K562 (cell line): ENCODE data around the gene VPS35L. TPM values are rescaled to one million over a fixed set of nuclear protein-coding genes. Genes with fewer than 3 reads are reported as not detected.

Source experiments
- BCL6 ChIP-seq: fragments of 250-450 bp; sonication (Bioruptor Pico); IDR thresholded peaks from 2 replicates; pipeline ENCODE4 v1.4.0; 2020
- BMI1 ChIP-seq: fragments of 150-350 bp; IDR thresholded peaks from 2 replicates; pipeline ENCODE4 v1.6.1; 2014; ENCODE audit warnings: low read length
- CHD1 ChIP-seq: fragments of 200-600 bp; sonication (generic); IDR thresholded peaks from one replicate; pipeline ENCODE4 v1.6.1; 2012; ENCODE audit warnings: mild to moderate bottlenecking, moderate library complexity, low read length, inconsistent platforms
- MGA ChIP-seq: fragments of 450-650 bp; IDR thresholded peaks from 2 replicates; pipeline ENCODE4 v1.6.1; 2016; ENCODE audit warnings: mild to moderate bottlenecking, moderate library complexity
- MYC ChIP-seq, 2 experiments: fragments of 250-450 bp in 1 of 2; sonication (Bioruptor Pico) in 1 of 2; IDR thresholded peaks; 2 replicates each; pipeline versions ENCODE4 v1.5.1 to v1.6.1; 2012 to 2021; ENCODE audit warnings: low read depth in 2 of 2, borderline replicate concordance in 1 of 2, improper control_type of control experiment in 1 of 2, low read length in 1 of 2, mild to moderate bottlenecking in 1 of 2, moderate library complexity in 1 of 2
- NFATC3 ChIP-seq: fragments of 450-650 bp; IDR thresholded peaks from 2 replicates; pipeline ENCODE4 v1.6.1; 2017; ENCODE audit warnings: mild to moderate bottlenecking
- NR2C2 ChIP-seq, 2 experiments: fragments of 200-800 bp in 1 of 2; sonication (Bioruptor generic) in 1 of 2; sonication (generic) in 1 of 2; formaldehyde crosslinking in 1 of 2; IDR thresholded peaks; 2 replicates each; pipeline versions ENCODE4 v1.6.1 to v1.8.0; 2016 to 2022; ENCODE audit warnings: mild to moderate bottlenecking in 1 of 2, missing compliant biosample characterization in 1 of 2, missing genetic modification characterization in 1 of 2, missing genetic modification reagents in 1 of 2
- SIN3A ChIP-seq, 2 experiments: fragments of 150-350 bp in 1 of 2; IDR thresholded peaks; 2 replicates each; pipeline ENCODE4 v1.6.1; 2011 to 2016; ENCODE audit warnings: borderline replicate concordance in 2 of 2, low read depth in 2 of 2, low read length in 2 of 2, mild to moderate bottlenecking in 2 of 2, moderate library complexity in 2 of 2; ENCODE audit not compliant: control insufficient read depth in 1 of 2
- SMC3 ChIP-seq: conservative IDR thresholded peaks from 2 replicates; pipeline ENCODE4 v1.6.1; 2011; ENCODE audit warnings: low read depth, low read length, improper control_type of control experiment; ENCODE audit not compliant: insufficient read depth
- VEZF1 ChIP-seq: fragments of 200-800 bp; sonication (Bioruptor generic); IDR thresholded peaks from 2 replicates; pipeline ENCODE4 v1.6.1; 2017; ENCODE audit warnings: missing genetic modification characterization, missing compliant biosample characterization
- ZFX ChIP-seq: sonication (generic); formaldehyde crosslinking; IDR thresholded peaks from 2 replicates; pipeline ENCODE4 v1.8.0; 2022; ENCODE audit warnings: mild to moderate bottlenecking, missing genetic modification reagents, moderate library complexity
- ZNF263 ChIP-seq: sonication (generic); formaldehyde crosslinking; IDR thresholded peaks from 2 replicates; pipeline ENCODE4 v1.8.0; 2022; ENCODE audit warnings: mild to moderate bottlenecking, missing genetic modification reagents, borderline replicate concordance
- polyA plus RNA-seq, 8 experiments: library from polyadenylated mRNA; depleted of rRNA in 4 of 8; stranded (reverse) in 5 of 8; unstranded in 3 of 8; fragments of >200 nt; fragmentation: Nextera tagmentation in 2 of 8; fragmentation: Illumina TruSeq in 1 of 8; extraction: Ambion mirVana in 2 of 8; extraction: Trizol in 1 of 8; gene quantifications; 2 replicates each; pipeline versions ENCODE4 v1.2.1 to v1.2.3, GENCODE V29; 2011 to 2014; ENCODE audit warnings: inconsistent platforms in 1 of 8, missing spikeins in 1 of 8
- total RNA-seq, 7 experiments: library from RNA; depleted of rRNA in 6 of 7; stranded (reverse); fragments of >200 nt in 6 of 7; fragmentation: Illumina TruSeq in 2 of 7; extraction: Trizol in 2 of 7; gene quantifications; 2 replicates each; pipeline versions ENCODE4 v1.2.1 to v1.2.3, GENCODE V29; 2011 to 2021; ENCODE audit warnings: low replicate concordance in 1 of 7

Gene VPS35L
- total and polyA plus RNA-seq, 9 of the 15 experiments (the other 6 are each of a cell fraction or from before 2014, with no cell fraction given): 10.2 to 30.4 (median 20.1) TPM

GRCh38 chr16:19523559-19524355 lies 31.7 kb upstream of the VPS35L start, which contains the start of gene CCP110 (continued):
- TF ChIP-seq NR2C2 (CRISPR knock-in tag; IDR thresholded peaks at IDR 0.05) (no peak), NR2C2 (tag; IDR thresholded peaks at IDR 0.05) (peak; percentile 60; the same call in 1 of the 2 replicates), BMI1 (peak; percentile 43; the same call in 1 of the 2 replicates), ZFX (CRISPR knock-in tag) (peak; percentile 78), BCL6 (no peak), SIN3A (IDR thresholded peaks at IDR 0.05; ENCODE audit: borderline replicate concordance in 2 of 2, control insufficient read depth in 1 of 2, low read depth in 2 of 2, low read length in 2 of 2) (peak; percentile 84; a peak in 2 of 4 replicates), CHD1 (peak; percentile 47), SMC3 (no peak), ZNF263 (CRISPR knock-in tag) (no peak; the same call in 1 of the 2 replicates), VEZF1 (CRISPR knock-in tag) (peak; percentile 39; the same call in 1 of the 2 replicates), NFATC3 (no peak), MYC (IDR thresholded peaks at IDR 0.05; ENCODE audit: low read depth, low read length) (no peak; the same call in 1 of the 2 replicates), MYC (CRISPR knock-in tag; IDR thresholded peaks at IDR 0.05; ENCODE audit: borderline replicate concordance, low read depth) (no peak), MGA (no peak)
